Activated naive CD4-positive, alpha-beta T cell treated with anti-CD3 and anti-CD28 coated beads, Interleukin-2, amount 10 ng/mL, durations not matched to agents 5 hours and 36 hours (primary cell): Measurements from ENCODE around the gene HCN4. TPM values are rescaled to one million over a fixed set of nuclear protein-coding genes. Genes with fewer than 3 reads are reported as not detected.

Source experiments
- total RNA-seq, 2 experiments: library from RNA; stranded (reverse); gene quantifications; one replicate each; pipeline ENCODE4 v1.2.3, GENCODE V29; 2021

HCN4 gene
- under 1 TPM; 0.03 to 0.05 TPM for total RNA-seq

GRCh38 chr15:73368301-73369136 is at the start of gene HCN4:
Gene HCN4 (minus strand): TSS chr15:73368958. CDS start chr15:73368270, 688 bp downstream.

Other genes starting within 250 kb of the HCN4 start
- gene REC114, start 74.2 kb upstream of the HCN4 start, total RNA-seq, result not detected